Body of pancreas (tissue), 4 donors: ENCODE results near the gene TOR1AIP2.

Experiments
- POLR2A ChIP-seq, 3 donors: fragments of 450-650 bp; IDR thresholded peaks; one replicate each; pipeline ENCODE4 v1.6.1; 2016; ENCODE audit warnings: antibody characterized with exemption in 3 of 3, mild to moderate bottlenecking in 2 of 3
- TF ChIP-seq, protein P1 (sequence below), 7 experiments: fragments of 450-650 bp in 4 of 7; fragments of 200-600 bp in 3 of 7; sonication (generic) in 3 of 7; IDR thresholded peaks; one replicate each; pipeline ENCODE4 v1.5.1; 2016 to 2019; ENCODE audit warnings: antibody characterized with exemption in 7 of 7

DNA sequence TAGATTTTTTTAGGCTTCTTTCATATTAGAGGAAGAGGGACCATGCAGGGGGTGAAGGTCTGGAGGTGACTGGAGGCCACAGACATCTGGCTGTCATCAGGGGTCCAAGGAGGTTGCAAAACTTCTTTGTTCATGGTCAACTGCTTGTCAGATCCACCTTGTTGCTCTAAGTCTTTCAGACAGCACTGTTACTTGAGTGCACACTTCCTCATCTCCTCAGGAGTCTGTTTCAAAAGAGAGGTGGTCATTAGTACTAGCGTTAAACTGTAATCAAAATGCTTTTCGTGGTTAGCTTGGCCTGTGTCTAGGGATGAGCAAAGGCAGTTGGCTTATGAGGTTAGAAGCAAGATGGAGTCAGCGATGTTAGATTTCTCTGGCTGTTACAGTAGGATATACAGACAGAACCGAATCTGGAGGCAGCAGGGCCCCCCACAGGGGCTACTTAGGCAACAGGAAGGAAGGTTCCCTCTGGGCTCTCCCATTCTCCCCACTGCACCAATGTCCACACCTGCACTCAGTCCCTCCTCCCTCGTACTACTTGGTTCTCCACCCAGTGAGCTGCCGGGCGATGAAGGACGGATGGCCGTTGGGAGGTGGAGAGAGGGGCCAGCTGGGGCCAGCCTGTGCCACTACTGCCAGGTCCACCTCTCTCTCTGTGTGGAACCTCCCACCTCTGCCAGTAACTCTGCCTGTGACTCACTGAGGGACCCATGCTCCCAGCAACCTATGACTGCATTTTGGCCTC lies 57.2 kb downstream of the TOR1AIP2 start:
- TF ChIP-seq, protein P1, sequence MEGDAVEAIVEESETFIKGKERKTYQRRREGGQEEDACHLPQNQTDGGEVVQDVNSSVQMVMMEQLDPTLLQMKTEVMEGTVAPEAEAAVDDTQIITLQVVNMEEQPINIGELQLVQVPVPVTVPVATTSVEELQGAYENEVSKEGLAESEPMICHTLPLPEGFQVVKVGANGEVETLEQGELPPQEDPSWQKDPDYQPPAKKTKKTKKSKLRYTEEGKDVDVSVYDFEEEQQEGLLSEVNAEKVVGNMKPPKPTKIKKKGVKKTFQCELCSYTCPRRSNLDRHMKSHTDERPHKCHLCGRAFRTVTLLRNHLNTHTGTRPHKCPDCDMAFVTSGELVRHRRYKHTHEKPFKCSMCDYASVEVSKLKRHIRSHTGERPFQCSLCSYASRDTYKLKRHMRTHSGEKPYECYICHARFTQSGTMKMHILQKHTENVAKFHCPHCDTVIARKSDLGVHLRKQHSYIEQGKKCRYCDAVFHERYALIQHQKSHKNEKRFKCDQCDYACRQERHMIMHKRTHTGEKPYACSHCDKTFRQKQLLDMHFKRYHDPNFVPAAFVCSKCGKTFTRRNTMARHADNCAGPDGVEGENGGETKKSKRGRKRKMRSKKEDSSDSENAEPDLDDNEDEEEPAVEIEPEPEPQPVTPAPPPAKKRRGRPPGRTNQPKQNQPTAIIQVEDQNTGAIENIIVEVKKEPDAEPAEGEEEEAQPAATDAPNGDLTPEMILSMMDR (IDR thresholded peaks at IDR 0.05), result no peak
- no peak for TF ChIP-seq POLR2A (IDR thresholded peaks at IDR 0.05)
